ENCODE data around the gene RNF181. TPM values are rescaled to one million over a fixed set of nuclear protein-coding genes. Genes with fewer than 3 reads are reported as not detected.
A peak's percentile ranks its signal among the peaks of the same experiment; 100 is the strongest.

Gene RNF181
- total and polyA plus RNA-seq, 2 of the 13 experiments (the other 11 are each of a cell fraction or from before 2014, with no cell fraction given) = 224 to 578 TPM

GRCh38 chr2:85602476-85603234 lies 7.1 kb downstream of the RNF181 start, which contains the start of gene TMEM150A (continued):
- peak; percentile 0; the same call in 1 of the 2 replicates for TF ChIP-seq RNF2 (conservative IDR thresholded peaks at IDR 0.05; ENCODE audit: low read depth)
- peak; percentile 79 for TF ChIP-seq GMEB1 (CRISPR knock-in tag; IDR thresholded peaks at IDR 0.05; ENCODE audit: borderline replicate concordance)
- TF ChIP-seq ZNF503 (CRISPR knock-in tag; IDR thresholded peaks at IDR 0.05) = 0 out of 2 replicates have a peak, but pooled peaks have one; percentile 58
- peak; percentile 57 for TF ChIP-seq MNT (IDR thresholded peaks at IDR 0.05)
- TF ChIP-seq ZNF337 (CRISPR knock-in tag; IDR thresholded peaks at IDR 0.05; ENCODE audit: borderline replicate concordance, low read depth) = peak; percentile 57; the same call in 1 of the 2 replicates
- peak; percentile 89 for TF ChIP-seq RAD21 (CRISPR knock-in tag; IDR thresholded peaks at IDR 0.05)
- no peak for TF ChIP-seq U2AF2 (IDR thresholded peaks at IDR 0.05; ENCODE audit: low read depth, low read length)
- no peak for TF ChIP-seq TEAD3 (CRISPR knock-in tag; optimal IDR thresholded peaks at IDR 0.05; ENCODE audit: borderline replicate concordance)
- TF ChIP-seq ZNF580 (CRISPR knock-in tag; IDR thresholded peaks at IDR 0.05; ENCODE audit: borderline replicate concordance, low read depth) = peak; percentile 58; the same call in 1 of the 2 replicates
- peak; percentile 56; the same call in 1 of the 2 replicates for TF ChIP-seq E2F2 (CRISPR knock-in tag; IDR thresholded peaks at IDR 0.05; ENCODE audit: borderline replicate concordance)
- no peak for TF ChIP-seq SMC3 (IDR thresholded peaks at IDR 0.05; ENCODE audit: low read length)
- peak; percentile 68 for TF ChIP-seq ZNF235 (CRISPR knock-in tag; IDR thresholded peaks at IDR 0.05; ENCODE audit: borderline replicate concordance)
- no peak; the same call in 1 of the 2 replicates for TF ChIP-seq ZNF124 (CRISPR knock-in tag; IDR thresholded peaks at IDR 0.05)
- no peak for TF ChIP-seq XBP1 (CRISPR knock-in tag; IDR thresholded peaks at IDR 0.05)
- TF ChIP-seq RARG (CRISPR knock-in tag; IDR thresholded peaks at IDR 0.05; ENCODE audit: low read depth) = no peak
- TF ChIP-seq ATF4 (CRISPR knock-in tag; IDR thresholded peaks at IDR 0.05) = 0 out of 4 replicates have a peak, but pooled peaks of 1 of the 2 experiments have one; percentile 28
- TF ChIP-seq CEBPZ (IDR thresholded peaks at IDR 0.05; ENCODE audit: low read length) = no peak
